NCI-H146 (cell line): Measurements from ENCODE around the gene KLHL22.
"Not testable (repeated sequence)": the region's sequence is repeated elsewhere in the genome, so short reads cannot be mapped to it uniquely, and the experiment has no call there.

Experiments
- DNase-seq: peaks from one replicate; lab custom pipeline; 2025; lab: John Stamatoyannopoulos, UW

Gene KLHL22

DNA sequence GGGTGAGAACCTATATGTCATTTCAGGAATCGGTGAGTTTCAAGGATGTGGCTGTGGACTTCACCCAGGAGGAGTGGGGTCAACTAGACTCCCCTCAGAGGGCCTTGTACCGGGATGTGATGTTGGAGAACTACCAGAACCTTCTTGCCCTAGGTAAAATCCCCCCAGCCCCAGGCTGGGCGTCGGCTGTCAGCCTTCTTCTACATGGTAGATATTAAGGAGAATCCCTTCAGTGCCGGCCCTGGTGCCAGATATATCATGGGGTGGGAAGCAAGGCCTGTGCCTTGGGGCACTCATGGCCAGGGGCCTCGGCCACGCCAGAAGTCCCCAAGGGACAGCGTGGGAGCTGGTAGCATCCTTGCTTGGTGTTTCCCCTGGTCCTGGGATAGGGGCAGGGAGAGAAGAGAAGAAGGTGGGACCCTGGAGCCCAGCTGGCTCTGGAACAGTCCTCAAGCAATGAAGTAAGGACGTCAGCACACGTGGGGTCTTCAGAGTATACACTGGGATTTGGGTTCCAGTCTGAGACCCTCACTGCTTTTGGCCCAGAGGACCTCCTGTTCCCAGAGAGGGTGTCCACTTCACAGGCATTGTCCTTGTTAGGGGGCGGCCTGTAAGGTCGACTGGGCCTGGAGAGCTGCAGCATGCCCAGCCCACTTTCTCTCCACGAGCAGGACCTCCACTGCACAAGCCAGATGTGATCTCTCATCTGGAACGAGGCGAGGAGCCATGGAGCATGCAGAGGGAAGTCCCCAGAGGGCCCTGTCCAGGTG, 94.8 kb downstream of the KLHL22 start:
- DNase-seq = no peak

DNA sequence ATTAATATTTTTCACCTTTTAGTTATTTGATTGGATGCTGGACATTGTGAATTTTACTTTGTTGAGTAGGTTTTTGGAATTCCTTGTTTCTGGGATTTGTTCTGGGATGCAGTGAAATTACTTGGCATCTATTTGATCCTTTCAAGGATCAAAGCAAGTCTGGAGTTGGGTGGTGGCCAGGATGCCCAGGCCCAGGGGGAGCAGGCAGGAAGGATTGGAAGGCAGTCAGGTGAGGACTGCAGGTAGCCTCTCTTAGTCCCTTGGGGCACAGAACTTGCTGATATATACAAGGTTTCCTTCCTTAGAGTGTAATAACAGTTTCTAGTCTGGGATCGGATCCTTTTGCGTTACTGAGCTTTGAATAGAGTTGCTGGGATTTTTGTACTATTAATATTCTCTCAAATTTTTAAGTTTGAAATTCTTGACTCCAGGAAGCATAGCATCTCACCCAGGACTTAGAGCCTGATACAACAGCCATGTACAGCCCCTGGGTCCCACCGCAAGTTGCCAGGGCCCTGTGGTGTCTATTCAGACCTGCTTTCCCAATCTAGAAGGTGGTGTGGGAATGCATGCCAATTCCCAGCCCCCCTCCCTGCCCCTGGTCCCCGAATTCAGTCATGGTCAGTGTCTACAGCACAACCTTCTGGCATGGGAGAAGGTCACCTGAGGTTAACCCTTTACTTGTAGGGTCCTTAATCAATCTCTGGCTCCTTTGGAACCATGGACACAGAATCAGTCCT, 95.6 kb downstream of the KLHL22 start:
- no peak for DNase-seq

DNA sequence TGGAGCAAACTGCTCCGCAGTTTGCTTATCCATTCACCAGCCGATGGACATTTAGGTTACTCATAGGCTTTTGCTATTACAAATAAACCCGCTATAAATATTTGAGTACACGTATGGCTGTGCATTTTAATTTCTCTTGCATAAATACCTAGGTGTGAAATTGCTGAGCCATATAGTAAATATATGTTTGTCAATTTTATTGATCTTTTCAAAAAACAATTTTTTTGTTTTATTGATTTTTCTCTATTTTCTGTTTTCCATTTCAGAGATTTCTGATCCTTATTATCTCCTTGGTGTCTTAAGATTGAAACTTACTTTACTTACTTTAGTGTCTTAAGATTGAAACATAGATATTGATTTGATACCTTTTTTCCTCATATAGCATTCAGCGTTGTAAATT, 97.2 kb downstream of the KLHL22 start:
- no peak for DNase-seq

DNA sequence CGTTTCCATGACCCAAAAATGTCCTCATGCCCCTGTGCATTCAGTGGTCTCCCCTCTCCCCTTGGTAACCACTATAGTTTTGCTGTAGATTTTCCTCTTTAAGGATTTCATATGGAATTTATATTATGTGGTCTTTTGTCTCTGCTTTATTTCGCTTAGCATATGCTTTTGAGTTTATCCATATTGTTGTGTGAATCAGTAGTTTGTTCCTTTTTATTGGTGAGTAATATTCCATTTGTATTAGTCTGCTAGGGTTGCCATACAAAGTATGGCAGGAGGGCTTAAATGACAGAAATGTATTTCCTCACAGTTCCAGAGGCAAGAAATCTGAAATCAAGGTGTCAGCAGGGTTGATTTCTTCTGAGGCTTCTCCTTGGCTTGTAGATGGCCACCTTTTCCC, 98.1 kb downstream of the KLHL22 start:
- no peak for DNase-seq

GRCh38 chr22:20396639-20397038, 99.0 kb downstream of the KLHL22 start:
- DNase-seq = no peak

DNA sequence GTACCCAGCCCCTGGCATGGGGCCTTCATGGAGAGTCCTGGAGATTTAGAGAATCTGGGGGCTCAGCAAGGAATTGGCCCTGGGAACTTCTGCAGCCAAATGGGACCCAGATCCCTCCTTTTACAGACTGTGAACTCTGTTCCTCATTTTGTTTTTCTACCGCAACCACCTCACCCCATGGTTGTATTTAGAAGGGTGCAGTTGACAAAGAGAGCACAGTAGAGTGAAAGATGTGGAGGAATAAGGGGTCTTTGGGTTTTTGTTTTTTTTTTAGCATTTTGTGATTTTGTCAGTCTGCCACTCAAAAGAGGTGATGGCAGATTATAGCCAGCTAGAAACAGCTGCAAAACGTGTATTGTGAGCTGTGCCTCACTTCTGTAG, 99.7 kb downstream of the KLHL22 start:
- no peak for DNase-seq

DNA sequence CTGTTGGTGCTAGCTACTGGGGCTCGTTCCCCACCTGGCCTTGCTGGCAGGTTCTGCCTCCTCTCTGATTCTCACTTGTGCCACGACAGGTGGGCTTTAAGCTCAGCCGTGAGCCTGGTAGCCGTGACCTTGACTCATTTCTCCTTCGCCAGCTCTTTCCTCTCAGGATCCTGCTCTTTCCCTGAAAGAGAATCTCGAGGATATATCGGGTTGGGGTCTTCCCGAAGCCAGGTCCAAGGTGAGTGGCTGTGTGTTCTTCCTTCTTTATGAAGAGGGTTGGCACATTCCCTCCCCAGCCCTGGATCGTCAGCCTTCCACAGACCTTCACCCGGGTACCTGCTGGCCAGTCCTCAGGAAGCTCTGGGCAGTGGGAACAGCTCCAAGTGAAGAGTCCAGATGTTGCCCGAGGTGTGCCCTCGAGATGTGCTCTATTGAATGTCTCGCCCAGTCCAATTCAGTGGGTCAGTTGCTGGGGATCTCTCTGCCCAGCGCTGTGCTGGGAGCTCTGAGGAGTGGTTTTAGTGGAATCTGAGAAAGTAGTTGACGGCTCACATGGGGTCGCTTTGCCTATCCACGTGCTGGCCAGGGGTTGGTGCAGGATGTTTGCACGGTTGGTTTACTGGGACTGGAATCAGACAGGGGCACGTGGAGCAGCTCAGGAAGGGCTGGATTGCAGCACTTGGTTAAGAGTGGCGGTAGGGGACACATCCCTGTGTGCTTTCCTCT, 100.3 kb downstream of the KLHL22 start:
- DNase-seq = no peak

- DNase-seq = peak; percentile 92
These were observed 101.7 kb downstream of the KLHL22 start, which contains the start of gene ZNF74 for GRCh38 chr22:20393705-20394476. Gene ZNF74, plus strand, starts transcription at chr22:20394151. Its CDS starts 478 bp downstream, at chr22:20394629.

- peak; percentile 40 for DNase-seq
These were observed 102.5 kb downstream of the KLHL22 start for GRCh38 chr22:20392983-20393704.

DNA sequence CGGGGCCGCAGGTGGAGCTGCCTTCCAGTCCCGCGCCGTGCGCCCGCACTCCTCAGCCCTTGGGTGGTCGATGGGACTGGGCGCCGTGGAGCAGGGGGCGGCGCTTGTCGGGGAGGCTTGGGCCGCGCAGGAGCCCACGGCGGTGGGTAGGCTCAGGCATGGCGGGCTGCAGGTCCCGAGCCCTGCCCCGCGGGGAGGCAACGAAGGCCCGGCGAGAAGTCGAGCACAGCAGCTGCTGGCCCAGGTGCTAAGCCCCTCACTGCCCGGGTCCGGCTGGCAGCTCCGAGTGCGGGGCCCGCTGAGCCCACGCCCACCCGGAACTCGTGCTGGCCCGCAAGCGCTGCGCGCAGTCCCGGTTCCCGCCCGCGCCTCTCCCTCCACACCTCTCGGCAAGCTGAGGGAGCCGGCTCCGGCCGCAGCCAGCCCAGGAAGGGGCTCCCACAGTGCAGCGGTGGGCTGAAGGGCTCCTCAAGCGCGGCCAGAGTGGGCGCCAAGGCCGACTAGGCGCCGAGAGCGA, 103.2 kb downstream of the KLHL22 start:
- not testable (repeated sequence) for DNase-seq
